GM06990 (cell line): Measurements from ENCODE around the gene ATG5.

Experiments used
- DNase-seq: peaks from one replicate; pipeline ENCODE4 v3.0.0-alpha.2; 2011; ENCODE audit not compliant: insufficient read length; ENCODE audit errors: extremely low read depth
- H3K27me3 ChIP-seq: replicated peaks from 2 replicates; pipeline ENCODE4 v1.6.0; 2011; ENCODE audit warnings: low read length; ENCODE audit not compliant: control insufficient read depth, insufficient read depth
- H3K36me3 ChIP-seq: 2 replicates; pipeline ENCODE4 v1.5.1; 2011; ENCODE audit warnings: low read length; ENCODE audit not compliant: control insufficient read depth, insufficient read depth
- H3K4me3 ChIP-seq: replicated peaks from 2 replicates; pipeline ENCODE4 v1.5.1; 2011; ENCODE audit warnings: low read depth, mild to moderate bottlenecking, control low read depth, low read length
- TF ChIP-seq, protein P1 (sequence below): IDR thresholded peaks from 2 replicates; pipeline ENCODE4 v1.5.1; 2011; ENCODE audit warnings: low read length, control low read depth, mild to moderate bottlenecking, inconsistent platforms; ENCODE audit not compliant: insufficient read depth, poor library complexity, severe bottlenecking

Gene ATG5

DNA sequence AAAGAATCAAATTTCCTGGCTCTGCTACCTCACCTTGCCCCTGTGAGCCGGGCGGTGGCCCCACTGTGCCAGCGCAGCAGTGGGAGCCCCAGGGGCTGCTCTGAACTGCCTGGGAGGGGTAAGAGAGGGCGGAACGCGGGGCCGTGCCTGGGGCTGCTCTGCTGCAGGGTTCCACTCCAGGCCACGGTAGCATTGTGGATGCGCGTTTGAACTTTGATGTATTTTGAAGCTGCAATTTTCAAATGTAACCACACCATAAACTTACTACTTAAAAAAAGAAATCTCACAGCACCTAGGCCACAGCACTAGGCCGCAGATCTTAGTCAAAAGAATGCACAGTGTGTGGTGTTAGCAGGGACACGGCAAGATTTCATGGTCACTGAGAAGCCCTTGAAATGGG is 181.9 kb downstream of the ATG5 start:
- TF ChIP-seq, protein P1, sequence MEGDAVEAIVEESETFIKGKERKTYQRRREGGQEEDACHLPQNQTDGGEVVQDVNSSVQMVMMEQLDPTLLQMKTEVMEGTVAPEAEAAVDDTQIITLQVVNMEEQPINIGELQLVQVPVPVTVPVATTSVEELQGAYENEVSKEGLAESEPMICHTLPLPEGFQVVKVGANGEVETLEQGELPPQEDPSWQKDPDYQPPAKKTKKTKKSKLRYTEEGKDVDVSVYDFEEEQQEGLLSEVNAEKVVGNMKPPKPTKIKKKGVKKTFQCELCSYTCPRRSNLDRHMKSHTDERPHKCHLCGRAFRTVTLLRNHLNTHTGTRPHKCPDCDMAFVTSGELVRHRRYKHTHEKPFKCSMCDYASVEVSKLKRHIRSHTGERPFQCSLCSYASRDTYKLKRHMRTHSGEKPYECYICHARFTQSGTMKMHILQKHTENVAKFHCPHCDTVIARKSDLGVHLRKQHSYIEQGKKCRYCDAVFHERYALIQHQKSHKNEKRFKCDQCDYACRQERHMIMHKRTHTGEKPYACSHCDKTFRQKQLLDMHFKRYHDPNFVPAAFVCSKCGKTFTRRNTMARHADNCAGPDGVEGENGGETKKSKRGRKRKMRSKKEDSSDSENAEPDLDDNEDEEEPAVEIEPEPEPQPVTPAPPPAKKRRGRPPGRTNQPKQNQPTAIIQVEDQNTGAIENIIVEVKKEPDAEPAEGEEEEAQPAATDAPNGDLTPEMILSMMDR, result no peak
- Histone ChIP-seq H3K36me3 (no peaks in the 10 kb centered on the region), H3K4me3 (no peak overlapping the region), H3K27me3 (no peaks in the 10 kb centered on the region)
- no peak for DNase-seq

DNA sequence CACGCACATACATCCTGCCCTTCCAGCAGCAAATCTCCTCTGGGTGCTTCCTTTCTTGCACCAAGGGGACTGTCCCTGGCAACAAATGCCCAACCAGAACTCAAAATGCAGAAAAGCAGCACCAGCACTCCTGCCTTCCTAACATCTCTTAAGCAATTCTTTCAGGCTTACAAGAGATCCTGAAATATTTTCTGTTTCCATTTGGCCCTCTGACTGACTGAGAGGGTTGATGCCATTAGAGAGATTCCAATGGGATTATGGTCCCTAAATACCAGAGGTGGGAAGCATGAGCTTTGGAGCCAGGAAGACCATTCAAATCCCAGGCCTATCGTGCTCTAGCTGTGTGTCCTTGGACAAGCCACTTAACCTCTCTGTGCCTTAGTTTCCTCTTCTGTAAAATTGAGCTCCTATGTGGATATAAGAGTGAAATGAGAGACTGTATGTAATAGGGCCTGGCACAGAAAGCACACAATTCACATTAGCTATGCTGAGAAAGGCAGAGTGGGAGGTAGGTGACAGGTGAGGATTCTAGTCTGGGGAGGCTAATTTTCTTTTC is 182.6 kb downstream of the ATG5 start:
- Histone ChIP-seq H3K36me3 (no peaks in the 10 kb centered on the region), H3K4me3 (no peak overlapping the region), H3K27me3 (no peaks in the 10 kb centered on the region)
- TF ChIP-seq, protein P1, result no peak
- DNase-seq, result no peak

DNA sequence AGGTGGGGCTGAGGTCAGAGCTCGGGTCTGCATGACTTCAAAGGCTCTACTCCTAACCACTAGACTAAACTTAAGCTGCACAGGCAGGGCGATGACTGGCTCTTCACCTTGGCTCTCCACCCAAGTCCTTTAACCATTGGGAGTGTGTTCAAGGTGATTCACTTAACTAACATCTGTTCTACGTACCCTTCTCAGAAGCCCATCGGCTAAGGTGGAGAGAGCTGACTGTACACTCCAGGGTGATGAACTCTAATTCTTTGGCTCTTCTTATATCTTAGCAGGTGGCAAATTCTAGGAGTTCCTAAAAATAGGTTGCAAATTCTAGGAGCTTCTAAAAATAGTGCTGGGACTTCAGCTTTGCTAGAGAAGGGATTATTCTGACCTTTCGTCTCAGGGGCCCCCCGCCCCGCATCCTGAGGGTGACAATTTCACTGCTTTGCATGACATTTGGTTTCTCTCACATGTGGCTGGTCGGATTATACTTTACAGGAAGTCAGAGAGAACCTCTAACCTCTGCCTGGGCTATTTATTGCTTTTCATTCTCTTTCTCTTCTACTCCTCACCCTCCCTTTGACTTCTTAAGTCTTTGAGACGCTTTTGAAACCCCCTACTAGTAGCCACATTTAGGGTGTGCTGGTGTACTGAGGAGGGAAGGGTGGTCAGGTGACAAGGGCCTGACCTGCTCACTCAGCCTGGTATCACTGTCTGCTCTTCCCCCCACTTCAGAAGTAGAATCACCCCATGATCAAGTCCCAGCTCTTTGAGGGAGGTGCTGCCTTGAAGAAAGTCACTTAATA is 183.9 kb downstream of the ATG5 start:
- no peak overlapping the region; the same call in 1 of the 2 replicates for H3K4me3 ChIP-seq
- TF ChIP-seq, protein P1, result no peak

DNA sequence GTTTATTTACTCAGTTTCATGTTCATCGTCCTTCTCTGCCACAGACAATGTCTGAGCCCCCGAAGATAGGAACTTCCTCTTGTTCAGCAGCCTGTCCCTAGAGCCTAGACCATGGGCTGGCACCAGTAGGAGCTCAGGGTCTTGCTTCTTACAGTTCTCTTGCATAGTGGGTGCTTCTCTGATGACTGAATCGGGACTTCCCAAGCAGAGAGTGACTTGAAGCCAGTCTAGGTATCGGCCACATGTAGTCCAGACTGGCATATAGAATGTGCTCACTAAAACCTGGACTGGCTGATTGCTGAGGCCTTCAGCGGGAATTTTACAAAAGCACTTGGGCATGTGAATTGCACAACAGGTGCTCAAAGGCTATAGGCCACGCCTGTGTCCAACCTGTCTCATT is 187.4 kb downstream of the ATG5 start:
- no peaks in the 10 kb centered on the region for H3K27me3 ChIP-seq

More for the DNA sequence above, 183.9 kb downstream of the ATG5 start:
- DNase-seq, result peak; percentile 77
- no peaks in the 10 kb centered on the region for H3K36me3 ChIP-seq
- H3K27me3 ChIP-seq, result no peaks in the 10 kb centered on the region

DNA sequence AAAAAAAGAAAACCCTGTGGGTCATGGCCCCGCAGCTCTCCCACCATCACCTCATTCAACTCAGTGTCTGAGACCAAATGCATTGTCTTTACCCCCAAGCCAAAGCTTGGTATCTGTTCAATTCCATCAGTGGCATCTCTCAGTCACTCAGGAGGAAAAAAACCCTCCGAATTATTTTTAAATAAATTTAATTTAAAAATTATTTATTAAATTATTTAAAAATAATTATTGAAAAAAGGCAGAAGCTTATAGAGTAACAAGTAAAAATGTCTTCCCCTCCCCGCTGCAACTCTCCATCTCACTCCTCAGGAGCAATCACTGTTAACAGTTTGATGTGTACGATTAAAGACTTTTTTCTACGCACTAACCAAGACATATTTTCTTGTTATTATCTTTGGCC is 188.7 kb downstream of the ATG5 start:
- no peak for DNase-seq
- H3K36me3 ChIP-seq, result no peaks in the 10 kb centered on the region
- H3K4me3 ChIP-seq, result no peak overlapping the region
- TF ChIP-seq, protein P1, result no peak
- H3K27me3 ChIP-seq, result no peaks in the 10 kb centered on the region

More for the DNA sequence above, 187.4 kb downstream of the ATG5 start:
- DNase-seq, result no peak
- Histone ChIP-seq H3K4me3 (no peak overlapping the region), H3K36me3 (no peaks in the 10 kb centered on the region)
- TF ChIP-seq, protein P1, result no peak
